Measurements from ENCODE around the gene PLEKHM3. TPM values are rescaled to one million over a fixed set of nuclear protein-coding genes. Genes with fewer than 3 reads are reported as not detected.

The PLEKHM3 gene
- total RNA-seq, 1 donor from 2014 or later: 12.5 TPM

DNA sequence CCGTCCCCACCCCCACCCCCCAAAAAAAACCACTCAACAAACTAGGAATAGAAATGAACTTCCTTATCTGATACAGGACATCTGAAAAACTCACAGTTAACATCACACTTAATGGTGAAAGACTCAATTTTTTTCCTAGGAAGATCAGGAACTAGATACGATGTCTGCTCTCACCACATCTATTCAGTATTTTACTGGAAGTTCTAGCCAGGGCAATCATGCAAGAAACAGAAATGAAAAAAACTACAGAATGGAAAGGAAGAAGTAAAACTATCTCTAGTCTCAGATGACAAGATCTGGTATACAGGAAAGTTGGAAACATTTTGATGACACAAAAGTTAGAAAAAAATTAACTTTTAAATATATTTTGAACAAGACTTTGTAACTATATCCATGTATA, 141.2 kb downstream of the PLEKHM3 start:
- Mint-ChIP-seq H3K9me3 (ENCODE audit: unreplicated experiment) (no peaks in the 10 kb centered on the region), H3K36me3 (ENCODE audit: unreplicated experiment) (peaks cover 2% of the 10 kb centered on the region), H3K27me3 (ENCODE audit: unreplicated experiment) (no peaks in the 10 kb centered on the region), H3K4me1 (ENCODE audit: unreplicated experiment) (peaks cover 24% of the 10 kb centered on the region), H3K4me3 (ENCODE audit: unreplicated experiment) (no peak overlapping the region), H3K27ac (ENCODE audit: unreplicated experiment) (no peak overlapping the region)
- DNase-seq (ENCODE audit: extremely low spot score, unreplicated experiment): no peak
- TF ChIP-seq, protein P1, sequence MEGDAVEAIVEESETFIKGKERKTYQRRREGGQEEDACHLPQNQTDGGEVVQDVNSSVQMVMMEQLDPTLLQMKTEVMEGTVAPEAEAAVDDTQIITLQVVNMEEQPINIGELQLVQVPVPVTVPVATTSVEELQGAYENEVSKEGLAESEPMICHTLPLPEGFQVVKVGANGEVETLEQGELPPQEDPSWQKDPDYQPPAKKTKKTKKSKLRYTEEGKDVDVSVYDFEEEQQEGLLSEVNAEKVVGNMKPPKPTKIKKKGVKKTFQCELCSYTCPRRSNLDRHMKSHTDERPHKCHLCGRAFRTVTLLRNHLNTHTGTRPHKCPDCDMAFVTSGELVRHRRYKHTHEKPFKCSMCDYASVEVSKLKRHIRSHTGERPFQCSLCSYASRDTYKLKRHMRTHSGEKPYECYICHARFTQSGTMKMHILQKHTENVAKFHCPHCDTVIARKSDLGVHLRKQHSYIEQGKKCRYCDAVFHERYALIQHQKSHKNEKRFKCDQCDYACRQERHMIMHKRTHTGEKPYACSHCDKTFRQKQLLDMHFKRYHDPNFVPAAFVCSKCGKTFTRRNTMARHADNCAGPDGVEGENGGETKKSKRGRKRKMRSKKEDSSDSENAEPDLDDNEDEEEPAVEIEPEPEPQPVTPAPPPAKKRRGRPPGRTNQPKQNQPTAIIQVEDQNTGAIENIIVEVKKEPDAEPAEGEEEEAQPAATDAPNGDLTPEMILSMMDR (IDR thresholded peaks at IDR 0.05): no peak

DNA sequence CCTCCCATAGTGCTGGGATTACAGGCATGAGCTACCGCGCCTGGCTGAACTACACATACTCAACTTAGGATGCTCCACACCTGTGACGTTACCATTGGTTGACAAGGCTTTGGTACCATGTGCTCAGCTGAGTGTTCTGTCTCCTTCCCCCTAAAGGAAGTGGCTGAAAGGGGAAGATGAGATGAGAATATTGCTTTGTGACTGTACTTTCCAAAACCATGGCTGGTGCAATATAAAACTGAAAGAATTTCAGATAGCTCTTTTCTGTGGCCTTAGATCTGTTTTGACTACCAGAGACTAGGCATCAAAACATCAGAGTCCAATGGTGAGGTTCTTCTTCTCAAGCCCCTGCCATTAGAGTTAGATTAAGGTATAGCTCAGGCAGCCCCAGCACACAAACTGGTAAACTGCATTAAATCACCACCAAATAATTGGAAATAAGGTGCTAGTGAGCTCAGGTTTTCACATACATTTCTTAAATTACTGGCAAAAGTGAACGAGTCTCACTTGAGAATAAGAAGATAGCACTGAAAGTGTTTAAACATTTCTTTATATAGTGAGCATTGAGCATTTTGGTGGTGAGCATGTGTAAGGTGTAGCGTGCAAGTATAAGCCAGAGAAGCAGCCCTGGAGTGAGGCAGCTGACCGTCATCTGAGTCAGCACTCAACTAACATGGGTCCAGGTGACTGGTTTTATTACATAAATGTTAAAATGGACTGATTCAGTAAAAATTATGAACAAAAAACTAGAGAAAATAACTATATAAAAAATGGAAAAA, 142.1 kb downstream of the PLEKHM3 start:
- TF ChIP-seq, protein P1 (IDR thresholded peaks at IDR 0.05): no peak
- H3K4me1 Mint-ChIP-seq (ENCODE audit: unreplicated experiment): peaks cover 32% of the 10 kb centered on the region
- H3K9me3 Mint-ChIP-seq (ENCODE audit: unreplicated experiment): no peaks in the 10 kb centered on the region
- DNase-seq (ENCODE audit: extremely low spot score, unreplicated experiment): no peak
- H3K36me3 Mint-ChIP-seq (ENCODE audit: unreplicated experiment): peaks cover 2% of the 10 kb centered on the region
- H3K27ac Mint-ChIP-seq (ENCODE audit: unreplicated experiment): no peak overlapping the region
- no peaks in the 10 kb centered on the region for H3K27me3 Mint-ChIP-seq (ENCODE audit: unreplicated experiment)
- no peak overlapping the region for H3K4me3 Mint-ChIP-seq (ENCODE audit: unreplicated experiment)

DNA sequence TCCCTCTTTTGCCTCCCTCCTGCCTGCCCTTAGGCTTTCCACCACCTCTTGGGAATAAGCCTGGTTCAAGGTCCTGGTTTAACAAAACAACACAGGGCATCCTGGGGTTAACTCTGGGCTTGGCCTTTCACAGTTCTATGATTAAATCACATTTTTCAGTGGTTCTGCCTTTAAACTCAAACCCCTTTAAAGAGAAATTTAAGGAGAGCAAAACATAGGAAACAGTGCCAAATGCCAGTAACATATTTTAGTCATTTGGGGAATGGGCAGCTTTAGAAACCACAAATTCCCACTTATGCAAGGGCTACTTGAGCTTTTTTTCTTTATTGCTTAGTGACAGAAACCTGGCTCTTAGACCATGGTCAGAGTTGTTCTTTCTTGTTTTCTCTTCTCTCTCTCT, 143.4 kb downstream of the PLEKHM3 start:
- no peaks in the 10 kb centered on the region for H3K9me3 Mint-ChIP-seq (ENCODE audit: unreplicated experiment)
- DNase-seq (ENCODE audit: extremely low spot score, unreplicated experiment): no peak
- H3K4me3 Mint-ChIP-seq (ENCODE audit: unreplicated experiment): no peak overlapping the region
- TF ChIP-seq, protein P1 (IDR thresholded peaks at IDR 0.05): no peak
- peak overlapping the region; percentile 77 for H3K27ac Mint-ChIP-seq (ENCODE audit: unreplicated experiment)
- peaks cover 39% of the 10 kb centered on the region for H3K4me1 Mint-ChIP-seq (ENCODE audit: unreplicated experiment)
- no peaks in the 10 kb centered on the region for H3K36me3 Mint-ChIP-seq (ENCODE audit: unreplicated experiment)
- H3K27me3 Mint-ChIP-seq (ENCODE audit: unreplicated experiment): no peaks in the 10 kb centered on the region

DNA sequence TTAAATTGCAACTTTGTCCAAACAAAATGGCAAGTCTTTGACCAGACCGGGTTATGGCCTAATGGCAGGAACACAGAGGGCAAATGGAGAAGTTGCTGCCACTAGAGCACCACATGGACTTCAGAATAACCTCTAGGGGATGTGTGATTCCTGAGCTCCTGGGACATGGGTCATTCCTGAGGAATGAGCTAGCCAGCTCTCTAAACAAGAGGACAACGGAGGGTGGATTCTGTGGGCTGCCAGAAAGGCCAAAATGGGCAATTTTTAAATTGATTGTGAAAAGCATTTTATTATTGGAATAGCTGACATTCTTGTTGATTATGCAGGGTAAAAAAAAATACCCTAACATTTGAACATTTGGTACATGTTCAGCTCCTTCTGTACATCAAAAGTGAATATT, 145.8 kb downstream of the PLEKHM3 start:
- Mint-ChIP-seq H3K9me3 (ENCODE audit: unreplicated experiment) (no peaks in the 10 kb centered on the region), H3K4me1 (ENCODE audit: unreplicated experiment) (peaks cover 46% of the 10 kb centered on the region), H3K27ac (ENCODE audit: unreplicated experiment) (peak overlapping the region; percentile 53), H3K36me3 (ENCODE audit: unreplicated experiment) (no peaks in the 10 kb centered on the region), H3K4me3 (ENCODE audit: unreplicated experiment) (no peak overlapping the region), H3K27me3 (ENCODE audit: unreplicated experiment) (no peaks in the 10 kb centered on the region)
- TF ChIP-seq, protein P1 (IDR thresholded peaks at IDR 0.05): no peak
- DNase-seq (ENCODE audit: extremely low spot score, unreplicated experiment): no peak

DNA sequence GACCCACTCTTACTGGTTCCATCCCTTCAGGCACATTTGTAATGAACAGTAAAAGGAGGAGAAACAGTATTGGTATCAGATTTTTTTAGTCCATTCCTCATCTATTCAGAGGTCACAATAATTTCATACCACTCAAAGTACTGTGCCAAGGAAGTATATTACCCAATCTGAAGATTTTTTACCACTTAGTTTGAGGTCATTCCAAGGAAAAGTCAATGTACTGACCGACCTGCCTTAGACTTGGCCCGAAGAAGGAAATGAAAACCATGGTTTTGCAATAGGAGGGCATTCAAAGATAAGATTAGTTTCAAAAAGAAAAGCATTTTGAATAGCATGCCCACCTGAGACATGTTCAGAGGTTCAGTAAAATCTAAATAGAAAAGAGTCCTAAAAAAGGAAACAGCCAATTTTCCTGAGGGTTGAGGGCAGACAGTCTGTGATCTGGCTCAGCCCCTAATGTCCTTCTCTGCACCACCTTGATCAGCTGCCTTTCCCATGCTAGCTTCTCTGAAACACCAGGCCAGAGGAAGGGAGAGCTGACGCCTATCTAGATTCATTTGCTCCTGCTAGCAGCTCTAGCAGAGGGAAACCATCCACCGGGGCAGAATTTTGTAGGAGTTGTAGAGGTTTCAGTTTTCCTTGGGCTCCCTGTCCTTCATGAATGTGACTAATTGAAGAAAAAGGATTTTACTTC, 148.3 kb downstream of the PLEKHM3 start:
- Mint-ChIP-seq H3K27ac (ENCODE audit: unreplicated experiment) (no peak overlapping the region), H3K36me3 (ENCODE audit: unreplicated experiment) (no peaks in the 10 kb centered on the region)
- TF ChIP-seq, protein P1 (IDR thresholded peaks at IDR 0.05): no peak

More for the DNA sequence above, 148.3 kb downstream of the PLEKHM3 start:
- no peak for DNase-seq (ENCODE audit: extremely low spot score, unreplicated experiment)
- no peak overlapping the region for H3K4me3 Mint-ChIP-seq (ENCODE audit: unreplicated experiment)
- H3K27me3 Mint-ChIP-seq (ENCODE audit: unreplicated experiment): no peaks in the 10 kb centered on the region
- H3K4me1 Mint-ChIP-seq (ENCODE audit: unreplicated experiment): peaks cover 40% of the 10 kb centered on the region
- no peaks in the 10 kb centered on the region for H3K9me3 Mint-ChIP-seq (ENCODE audit: unreplicated experiment)
